Skin epidermis (tissue), 12 donors: Measurements from ENCODE around the gene ELOVL1.
"Not testable (repeated sequence)": the region's sequence is repeated elsewhere in the genome, so short reads cannot be mapped to it uniquely, and the experiment has no call there.

Experiments
- H3K27ac ChIP-seq, 21 experiments: fragments of 200-600 bp; sonication (generic) in 11 of 21; one replicate each; pipeline ENCODE4 v1.5.0; 2020; ENCODE audit warnings: mild to moderate bottlenecking in 3 of 21, inconsistent platforms in 2 of 21, moderate library complexity in 2 of 21
- H3K4me3 ChIP-seq, 7 experiments: fragments of 200-600 bp; sonication (generic) in 2 of 7; one replicate each; pipeline ENCODE4 v1.5.0; 2020; ENCODE audit warnings: inconsistent platforms in 2 of 7, mild to moderate bottlenecking in 2 of 7, moderate library complexity in 1 of 7

Gene ELOVL1

DNA sequence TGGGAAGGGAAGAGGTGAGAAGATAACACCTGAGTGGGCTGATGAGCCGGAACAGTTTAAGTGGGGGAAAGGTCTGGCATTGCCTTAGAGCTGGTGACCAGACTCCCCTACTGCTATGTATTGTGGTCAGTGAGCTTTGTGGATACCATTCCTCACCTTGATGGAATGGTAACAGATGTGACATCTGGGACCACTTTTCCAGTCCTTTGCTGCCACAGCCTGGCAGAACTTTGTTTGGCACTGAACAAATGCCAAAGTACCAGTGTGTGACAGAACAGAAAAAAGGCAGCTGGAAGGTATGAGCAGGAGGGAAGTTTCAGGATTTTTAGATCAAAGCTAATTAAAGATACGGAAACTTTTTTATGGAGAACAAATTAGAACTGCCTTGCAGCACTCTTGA is 15.6 kb upstream of the ELOVL1 start:
- no peak overlapping the region for H3K27ac ChIP-seq
- no peak overlapping the region for H3K4me3 ChIP-seq

GRCh38 chr1:43382027-43382779 is 14.4 kb upstream of the ELOVL1 start:
- H3K27ac ChIP-seq: peak overlapping the region in 14 of 21 experiments; percentile 2 to 69 (median 39)

DNA sequence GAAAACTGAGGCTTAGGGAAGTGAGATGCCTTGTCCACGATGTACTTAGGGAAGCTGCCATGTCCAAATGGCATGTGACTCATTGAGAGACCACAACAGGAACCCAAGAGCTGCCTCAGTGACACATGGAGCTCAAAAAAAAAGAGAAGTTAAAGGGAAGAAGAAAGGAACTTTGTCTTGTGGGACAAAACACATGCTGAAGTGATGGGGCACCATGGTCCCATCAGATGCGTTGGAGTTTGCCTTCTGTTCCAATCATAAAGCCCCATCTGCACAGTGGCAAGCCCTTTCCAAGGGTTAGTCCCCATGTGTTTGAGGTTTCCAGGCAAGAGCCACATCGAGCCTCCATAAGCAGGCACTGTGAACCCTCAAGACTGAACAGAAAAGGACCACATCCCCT is 13.8 kb upstream of the ELOVL1 start:
- H3K4me3 ChIP-seq: no peak overlapping the region
- H3K27ac ChIP-seq: peak overlapping the region in 11 of 21 experiments; percentile 2 to 69 (median 36)

More at GRCh38 chr1:43382027-43382779, 14.4 kb upstream of the ELOVL1 start:
- no peak overlapping the region for H3K4me3 ChIP-seq

DNA sequence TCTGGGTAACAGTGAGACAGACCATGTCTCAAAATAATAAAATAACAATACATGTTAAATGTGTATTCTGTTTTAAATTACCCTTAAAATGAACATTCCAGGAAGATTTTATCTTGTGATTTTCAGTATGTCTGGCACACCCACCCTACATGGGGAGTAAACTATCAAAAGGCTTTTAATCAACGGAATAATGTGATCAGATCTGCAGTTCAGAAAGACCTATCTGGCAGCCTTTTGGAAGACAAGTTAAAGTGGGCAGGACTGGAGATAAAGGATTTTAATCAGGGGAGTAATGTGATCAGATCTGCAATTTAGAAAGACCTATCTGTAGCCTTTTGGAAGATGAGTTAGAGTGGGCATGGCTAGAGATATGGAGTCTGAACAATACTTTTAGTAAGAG is 11.7 kb upstream of the ELOVL1 start:
- H3K27ac ChIP-seq: no peak overlapping the region
- no peak overlapping the region for H3K4me3 ChIP-seq

- H3K4me3 ChIP-seq: no peak overlapping the region
- H3K27ac ChIP-seq: peak overlapping the region in 1 of 21 experiments; percentile 48
These were observed 10.0 kb upstream of the ELOVL1 start for GRCh38 chr1:43377831-43378230.

GRCh38 chr1:43376723-43377235 is 9.0 kb upstream of the ELOVL1 start:
- no peak overlapping the region for H3K4me3 ChIP-seq
- peak overlapping the region in 1 of 21 experiments; percentile 48 for H3K27ac ChIP-seq

GRCh38 chr1:43373066-43373940 is 5.5 kb upstream of the ELOVL1 start:
- H3K4me3 ChIP-seq: no peak overlapping the region
- peak overlapping the region in 17 of 21 experiments; percentile 3 to 79 (median 49) for H3K27ac ChIP-seq

DNA sequence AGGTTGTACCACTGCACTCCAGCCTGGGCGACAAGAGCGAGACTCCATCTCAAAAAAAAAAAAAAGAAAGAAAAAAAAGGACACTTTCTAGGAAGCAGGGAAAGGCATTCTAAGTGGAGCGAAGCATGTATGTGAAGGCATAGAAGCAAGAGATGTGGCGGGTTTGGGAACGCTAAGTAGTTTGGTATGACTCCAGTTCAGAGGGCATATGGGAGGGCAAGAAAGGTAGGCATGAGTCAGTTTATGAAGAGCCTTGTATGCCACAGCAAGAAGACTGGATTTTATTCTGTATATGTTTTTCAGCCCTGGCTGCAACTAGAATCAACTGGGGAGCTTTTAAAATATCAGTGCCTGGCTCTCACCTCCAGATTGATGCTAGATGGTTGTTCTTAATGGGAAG is 4.4 kb upstream of the ELOVL1 start:
- Histone ChIP-seq H3K27ac (peak overlapping the region in 11 of 21 experiments; percentile 3 to 71 (median 49)), H3K4me3 (no peak overlapping the region)

DNA sequence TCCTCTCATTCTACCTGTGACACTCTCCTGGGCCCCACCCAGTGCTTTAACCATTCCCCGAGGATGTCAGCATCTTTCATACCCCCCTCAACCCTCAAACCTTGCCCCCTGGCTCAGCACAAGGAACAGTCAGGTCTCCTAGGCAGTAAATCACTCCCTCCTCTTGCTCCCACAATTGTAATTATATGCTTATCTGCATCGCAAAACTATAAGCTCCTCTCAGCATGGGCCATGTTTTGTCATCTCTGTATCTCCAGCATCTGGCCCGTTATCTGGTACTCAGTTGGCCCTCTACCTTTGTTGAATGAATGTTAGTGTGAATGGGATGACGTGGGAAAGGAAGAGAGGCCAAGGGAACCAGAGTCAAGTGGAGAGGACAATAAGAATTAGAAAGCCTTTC is 2.8 kb upstream of the ELOVL1 start:
- no peak overlapping the region for H3K4me3 ChIP-seq
- peak overlapping the region in 2 of 21 experiments; percentile 43 for H3K27ac ChIP-seq

- H3K4me3 ChIP-seq, H3K27ac ChIP-seq: not testable (repeated sequence)
These were observed 2.0 kb upstream of the ELOVL1 start for GRCh38 chr1:43369779-43370178.

DNA sequence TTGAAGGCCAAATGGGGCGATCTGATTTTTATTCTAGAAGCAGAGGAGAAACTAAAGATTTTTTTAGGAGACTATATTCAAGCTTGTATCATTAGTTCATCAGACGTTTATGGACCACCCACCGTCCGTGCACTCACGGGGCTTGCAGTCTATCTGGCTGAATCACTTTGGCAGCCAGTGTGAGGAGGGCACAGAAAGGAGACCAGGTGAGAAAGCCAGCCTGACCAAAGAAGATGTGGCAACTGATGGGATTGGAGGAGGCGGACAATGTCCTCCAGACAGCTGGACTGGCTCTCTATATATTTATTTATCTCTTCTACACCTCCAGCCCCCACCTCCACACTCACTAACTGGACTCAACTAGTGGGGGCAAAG is 822 bp upstream of the ELOVL1 start:
- Histone ChIP-seq H3K4me3 (peak overlapping the region; percentile 72 to 89 (median 82)), H3K27ac (peak overlapping the region in 20 of 21 experiments; percentile 92 to 99 (median 98))

- H3K27ac ChIP-seq: peak overlapping the region; percentile 83 to 99 (median 98)
- peak overlapping the region; percentile 72 to 89 (median 82) for H3K4me3 ChIP-seq
These were observed 546 bp downstream of the ELOVL1 start for GRCh38 chr1:43367026-43367903.

DNA sequence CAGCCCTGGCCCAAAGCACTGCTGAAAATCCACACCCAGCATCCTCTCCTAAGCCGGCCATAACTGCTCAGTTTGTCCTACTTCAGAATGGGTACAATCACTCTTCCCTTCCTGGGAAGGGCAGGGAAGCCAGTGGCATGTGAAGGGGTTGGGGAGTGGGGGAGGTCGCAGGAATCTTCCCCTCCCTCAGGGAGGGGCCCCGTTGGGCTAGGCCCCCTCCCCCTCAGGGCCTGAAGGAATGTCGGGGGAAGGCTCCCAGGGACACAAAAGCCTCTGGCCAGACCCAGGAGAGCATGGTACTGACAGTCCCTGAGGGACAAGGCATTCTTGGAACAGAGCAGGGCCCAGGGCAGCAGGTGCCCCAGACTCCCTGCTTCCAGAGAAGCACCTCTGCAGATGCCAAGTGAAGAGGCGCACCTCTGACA is 1.2 kb downstream of the ELOVL1 start:
- Histone ChIP-seq H3K27ac (peak overlapping the region; percentile 83 to 99 (median 98)), H3K4me3 (peak overlapping the region; percentile 72 to 89 (median 82))

DNA sequence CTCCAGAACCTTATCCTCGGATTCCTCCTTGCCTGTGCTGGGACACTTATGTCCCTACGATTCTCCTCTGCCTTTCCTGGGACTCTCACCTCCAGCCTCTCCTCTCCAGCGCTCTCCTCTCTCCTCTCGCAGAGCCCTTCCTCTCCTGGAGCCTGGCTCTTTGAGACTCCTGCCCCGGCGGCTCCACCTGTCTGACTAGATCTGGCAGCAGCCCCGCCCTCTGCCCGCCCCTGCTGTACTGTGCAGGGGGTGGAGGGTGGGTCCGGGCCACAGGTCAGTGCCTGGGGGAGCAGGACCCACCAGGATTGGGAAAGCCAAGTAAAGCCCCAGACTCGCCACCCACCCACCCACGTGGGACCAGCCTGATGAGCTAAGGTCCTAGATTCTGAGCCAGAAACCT is 1.6 kb downstream of the ELOVL1 start:
- peak overlapping the region in 19 of 21 experiments; percentile 92 to 99 (median 98) for H3K27ac ChIP-seq
- peak overlapping the region; percentile 72 to 89 (median 82) for H3K4me3 ChIP-seq

- Histone ChIP-seq H3K27ac (peak overlapping the region in 19 of 21 experiments; percentile 50 to 99 (median 97)), H3K4me3 (peak overlapping the region in 6 of 7 experiments; percentile 8 to 89 (median 77))
These were observed 2.1 kb downstream of the ELOVL1 start for GRCh38 chr1:43365678-43366077.

DNA sequence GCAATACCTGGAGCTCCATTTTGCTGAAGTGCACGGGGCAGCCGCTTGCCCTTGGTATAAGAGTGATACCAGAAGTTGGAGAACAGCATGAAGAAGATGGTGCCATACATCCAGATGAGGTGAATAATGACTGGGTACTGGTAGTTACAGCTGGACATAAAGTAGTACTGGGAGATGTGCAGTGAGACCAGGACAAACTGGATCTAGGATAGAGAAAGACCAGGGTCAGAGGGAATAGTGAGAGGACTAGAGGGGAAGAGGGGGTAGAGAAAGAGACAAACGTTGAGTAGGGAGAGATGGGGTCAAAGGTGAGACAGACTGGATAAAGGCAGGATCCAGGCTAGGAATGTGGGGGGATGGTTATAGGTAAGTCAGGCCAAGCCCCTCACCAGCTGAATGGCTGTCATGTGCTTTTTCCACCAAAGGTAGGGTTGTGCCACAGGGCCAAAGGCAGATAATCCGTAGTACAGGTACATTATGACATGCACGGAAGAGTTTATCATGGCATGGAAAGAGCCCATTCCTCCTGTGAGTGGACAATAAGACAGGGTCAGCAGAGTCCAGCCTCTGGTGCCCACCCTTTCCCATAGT is 3.8 kb downstream of the ELOVL1 start:
- no peak overlapping the region for H3K4me3 ChIP-seq
- peak overlapping the region in 2 of 21 experiments; percentile 39 to 98 for H3K27ac ChIP-seq

GRCh38 chr1:43363283-43363934 is 4.4 kb downstream of the ELOVL1 start:
- Histone ChIP-seq H3K27ac (no peak overlapping the region), H3K4me3 (no peak overlapping the region)

DNA sequence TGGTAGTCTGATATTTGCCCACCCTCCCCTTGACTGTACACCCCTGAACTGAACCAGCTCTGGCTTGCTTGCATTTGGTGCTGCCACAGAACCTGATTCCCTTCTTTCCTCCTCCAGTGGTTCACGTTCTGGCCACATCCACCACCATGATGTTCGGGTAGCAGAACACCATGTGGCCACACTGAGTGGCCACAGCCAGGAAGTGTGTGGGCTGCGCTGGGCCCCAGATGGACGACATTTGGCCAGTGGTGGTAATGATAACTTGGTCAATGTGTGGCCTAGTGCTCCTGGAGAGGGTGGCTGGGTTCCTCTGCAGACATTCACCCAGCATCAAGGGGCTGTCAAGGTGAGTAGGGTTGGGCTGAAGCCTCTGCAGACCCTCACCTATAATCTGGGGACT is 7.2 kb downstream of the ELOVL1 start:
- H3K4me3 ChIP-seq: peak overlapping the region in 1 of 7 experiments; percentile 59

More for the DNA sequence above, 7.2 kb downstream of the ELOVL1 start:
- H3K27ac ChIP-seq: no peak overlapping the region
